SK-N-SH treated with all-trans-retinoic acid at 6 μM for 48 hours (cell line): ENCODE results near the gene FUT7.

ENCODE experiments used
- ATAC-seq: fragments of 200-7000 bp; cut with Tn5 transposase; 3 replicates; pipeline ENCODE4 v1.9.1; 2020; ENCODE audit warnings: mild to moderate bottlenecking, moderate library complexity
- CREB5 ChIP-seq: fragments of 250-450 bp; sonication (Bioruptor Pico); IDR thresholded peaks from 2 replicates; pipeline ENCODE4 v1.5.1; 2020; ENCODE audit warnings: low read depth, mild to moderate bottlenecking, moderate library complexity
- OSR1 ChIP-seq: fragments of 250-450 bp; sonication (Bioruptor Pico); IDR thresholded peaks from 2 replicates; pipeline ENCODE4 v1.8.0; 2022; ENCODE audit warnings: moderate library complexity, mild to moderate bottlenecking, inconsistent platforms
- PATZ1 ChIP-seq: fragments of 250-450 bp; sonication (Bioruptor Pico); IDR thresholded peaks from 2 replicates; pipeline ENCODE4 v1.8.0; 2020; ENCODE audit warnings: mild to moderate bottlenecking, moderate library complexity, borderline replicate concordance
- RARB ChIP-seq: fragments of 250-450 bp; sonication (Bioruptor Pico); IDR thresholded peaks from 2 replicates; pipeline ENCODE4 v1.8.0; 2021; ENCODE audit warnings: mild to moderate bottlenecking, moderate library complexity
- TOX ChIP-seq: fragments of 250-450 bp; sonication (Bioruptor Pico); IDR thresholded peaks from 2 replicates; pipeline ENCODE4 v1.8.0; 2021; ENCODE audit warnings: mild to moderate bottlenecking, moderate library complexity, borderline replicate concordance
- ZC3H10 ChIP-seq: fragments of 250-450 bp; sonication (Bioruptor Pico); IDR thresholded peaks from 2 replicates; pipeline ENCODE4 v1.5.1; 2021; ENCODE audit warnings: mild to moderate bottlenecking, moderate library complexity
- ZNF565 ChIP-seq: fragments of 450-650 bp; formaldehyde crosslinking; conservative IDR thresholded peaks from 2 replicates; pipeline ENCODE4 v1.5.0; 2020; ENCODE audit warnings: low read depth, mild to moderate bottlenecking, moderate library complexity
- ZNF70 ChIP-seq: fragments of 450-650 bp; formaldehyde crosslinking; IDR thresholded peaks from 2 replicates; pipeline ENCODE4 v1.5.0; 2020; ENCODE audit warnings: mild to moderate bottlenecking, moderate library complexity
- TF ChIP-seq, protein P1 (sequence below): fragments of 250-450 bp; sonication (Bioruptor Pico); IDR thresholded peaks from 2 replicates; pipeline ENCODE4 v1.5.1; 2021; ENCODE audit warnings: mild to moderate bottlenecking, moderate library complexity

The FUT7 gene

GRCh38 chr9:136982232-136983051 lies 49.4 kb downstream of the FUT7 start, which contains the start of gene LCNL1 (continued):
- TF ChIP-seq, protein P1, sequence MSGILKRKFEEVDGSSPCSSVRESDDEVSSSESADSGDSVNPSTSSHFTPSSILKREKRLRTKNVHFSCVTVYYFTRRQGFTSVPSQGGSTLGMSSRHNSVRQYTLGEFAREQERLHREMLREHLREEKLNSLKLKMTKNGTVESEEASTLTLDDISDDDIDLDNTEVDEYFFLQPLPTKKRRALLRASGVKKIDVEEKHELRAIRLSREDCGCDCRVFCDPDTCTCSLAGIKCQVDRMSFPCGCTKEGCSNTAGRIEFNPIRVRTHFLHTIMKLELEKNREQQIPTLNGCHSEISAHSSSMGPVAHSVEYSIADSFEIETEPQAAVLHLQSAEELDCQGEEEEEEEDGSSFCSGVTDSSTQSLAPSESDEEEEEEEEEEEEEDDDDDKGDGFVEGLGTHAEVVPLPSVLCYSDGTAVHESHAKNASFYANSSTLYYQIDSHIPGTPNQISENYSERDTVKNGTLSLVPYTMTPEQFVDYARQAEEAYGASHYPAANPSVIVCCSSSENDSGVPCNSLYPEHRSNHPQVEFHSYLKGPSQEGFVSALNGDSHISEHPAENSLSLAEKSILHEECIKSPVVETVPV (CRISPR knock-in tag): no peak

GRCh38 chr9:136981588-136982231 lies 50.2 kb downstream of the FUT7 start:
- no peak for TF ChIP-seq TOX (CRISPR knock-in tag)
- TF ChIP-seq OSR1 (CRISPR knock-in tag): no peak
- no peak for TF ChIP-seq CREB5 (CRISPR knock-in tag)
- TF ChIP-seq ZC3H10 (CRISPR knock-in tag): no peak
- TF ChIP-seq ZNF70 (CRISPR knock-in tag): no peak
- TF ChIP-seq PATZ1 (CRISPR knock-in tag): no peak
- TF ChIP-seq RARB (CRISPR knock-in tag): no peak
- ATAC-seq: 0 out of 3 replicates have a peak, but pooled peaks have one; percentile 11

DNA sequence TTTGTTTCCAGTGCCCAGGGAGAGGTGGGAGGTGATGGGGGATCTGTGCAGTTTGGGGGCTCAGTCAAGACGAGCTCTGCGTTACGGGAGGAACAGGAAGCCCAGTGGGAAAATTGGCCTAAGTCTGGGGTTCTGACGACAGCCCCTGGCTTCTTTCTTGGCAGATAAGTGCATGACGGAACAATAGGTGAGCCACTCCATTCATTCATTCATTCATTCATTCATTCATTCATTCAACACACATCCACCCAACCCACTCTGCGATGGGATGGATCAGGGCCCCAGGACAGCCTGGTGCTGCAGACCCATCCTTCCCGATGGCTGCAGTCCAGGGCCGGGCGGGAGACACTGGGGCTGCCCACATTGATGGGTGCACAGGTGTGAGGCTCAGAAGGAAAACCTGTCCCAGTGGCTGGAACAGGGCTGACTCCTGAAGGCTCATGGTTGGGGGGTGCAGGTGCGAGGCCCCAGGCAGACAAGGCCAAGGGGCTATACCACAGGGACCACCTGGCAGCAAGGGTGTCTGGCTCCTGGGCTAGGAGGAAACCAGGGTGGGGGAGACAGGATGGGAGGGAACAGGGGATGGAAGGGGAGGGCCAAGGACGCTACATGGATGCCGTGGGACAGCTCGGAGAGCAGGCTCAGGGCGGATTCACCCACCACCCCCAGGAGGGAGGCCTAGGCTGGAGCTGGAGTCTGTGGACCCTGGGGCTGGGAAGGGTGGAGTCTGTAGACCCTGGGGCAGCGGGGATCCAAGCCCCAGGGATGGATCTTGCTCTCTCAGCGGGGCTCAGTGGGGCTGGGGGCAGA lies 51.0 kb downstream of the FUT7 start:
- no peak for ATAC-seq

More for the DNA sequence above, 51.0 kb downstream of the FUT7 start:
- no peak for TF ChIP-seq ZNF565 (CRISPR knock-in tag)
- TF ChIP-seq, all 23 proteins: peak for 0
